Neural progenitor cell (in vitro differentiated cells): ENCODE measurements around the gene DEDD2.

Source experiments
- CTCF ChIP-seq: fragments of 200-600 bp; sonication (generic); IDR thresholded peaks from 2 replicates; pipeline ENCODE4 v1.5.1; 2017; ENCODE audit warnings: antibody characterized with exemption, mild to moderate bottlenecking
- EZH2phosphoT487 ChIP-seq: fragments of 200-600 bp; sonication (generic); IDR thresholded peaks from 2 replicates; pipeline ENCODE4 v1.6.1; 2017; ENCODE audit warnings: antibody characterized with exemption

DNA sequence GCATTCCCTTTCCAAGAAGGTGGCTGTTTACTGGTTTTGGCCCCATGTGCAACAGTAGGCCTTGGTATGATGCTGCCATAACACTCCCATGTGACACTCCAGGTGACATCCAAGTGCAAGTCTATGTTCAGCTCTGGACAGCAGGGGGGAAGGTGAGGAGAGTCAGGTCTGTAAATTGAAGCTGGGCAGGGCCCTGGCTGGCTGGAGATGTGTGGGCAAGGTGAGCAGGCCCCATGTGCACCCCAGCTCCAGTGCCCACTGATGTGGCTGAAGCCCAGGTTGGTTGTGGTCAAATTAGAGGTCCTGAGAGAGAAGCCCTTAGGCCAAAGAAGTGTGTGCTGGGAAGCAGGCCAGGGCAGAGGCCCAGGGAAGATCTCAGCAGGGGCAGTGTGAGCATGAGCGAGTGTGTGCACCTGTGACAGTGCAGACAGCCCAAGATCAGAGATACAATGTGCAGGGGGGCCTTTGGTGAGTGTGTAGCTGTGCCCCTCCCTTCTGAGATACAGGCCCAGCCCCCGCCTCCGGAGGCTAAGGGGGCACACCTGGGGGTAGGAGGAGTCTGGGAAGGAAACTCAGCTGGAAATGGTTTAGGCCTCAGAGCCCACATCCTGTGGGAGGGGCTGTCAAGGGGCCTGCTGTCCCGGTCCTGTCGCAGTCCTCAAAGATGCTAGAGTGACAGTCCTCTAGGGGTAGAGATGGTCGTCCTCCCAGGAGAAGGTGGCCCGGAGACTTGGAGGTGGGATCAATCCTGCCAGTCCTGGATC lies 18.6 kb downstream of the DEDD2 start:
- TF ChIP-seq CTCF: no peak
- TF ChIP-seq EZH2phosphoT487: no peak
